Measurements from ENCODE around the gene XRCC3. TPM values are rescaled to one million over a fixed set of nuclear protein-coding genes. Genes with fewer than 3 reads are reported as not detected.

The XRCC3 gene
- total and polyA plus RNA-seq, 4 donors, result 1.7 to 14.1 (median 2.8) TPM

- no peaks in the 10 kb centered on the region for H3K9me3 ChIP-seq (ENCODE audit: control insufficient read depth in 4 of 4, low read length in 3 of 4)
- no peaks in the 10 kb centered on the region for H3K27me3 ChIP-seq (ENCODE audit: control insufficient read depth in 4 of 4, insufficient read depth in 4 of 4, low read length in 3 of 4)
- H3K4me3 ChIP-seq (ENCODE audit: low read depth in 1 of 3, low read length in 3 of 3), result no peak overlapping the region
- TF ChIP-seq FOXA1 (IDR thresholded peaks at IDR 0.05) (no peak), RAD21 (IDR thresholded peaks at IDR 0.05) (no peak), GABPA (IDR thresholded peaks at IDR 0.05 in 1 of 2, conservative IDR thresholded peaks at IDR 0.05 in 1 of 2) (no peak), NR2F2 (IDR thresholded peaks at IDR 0.05) (no peak), EGR1 (IDR thresholded peaks at IDR 0.05; ENCODE audit: low read depth in 2 of 2) (no peak), RXRA (IDR thresholded peaks at IDR 0.05) (no peak), ZBTB33 (IDR thresholded peaks at IDR 0.05) (no peak), HNF4A (conservative IDR thresholded peaks at IDR 0.05) (no peak), ATF3 (IDR thresholded peaks at IDR 0.05) (no peak), FOXA2 (IDR thresholded peaks at IDR 0.05) (no peak), TAF1 (conservative IDR thresholded peaks at IDR 0.05) (no peak), REST (IDR thresholded peaks at IDR 0.05) (no peak), JUND (IDR thresholded peaks at IDR 0.05) (no peak), SP1 (IDR thresholded peaks at IDR 0.05) (no peak), HNF4G (IDR thresholded peaks at IDR 0.05) (no peak), YY1 (IDR thresholded peaks at IDR 0.05) (no peak), CTCF (IDR thresholded peaks at IDR 0.05; ENCODE audit: low read depth, low read length, missing input control) (no peak)
- TF ChIP-seq, protein P1, sequence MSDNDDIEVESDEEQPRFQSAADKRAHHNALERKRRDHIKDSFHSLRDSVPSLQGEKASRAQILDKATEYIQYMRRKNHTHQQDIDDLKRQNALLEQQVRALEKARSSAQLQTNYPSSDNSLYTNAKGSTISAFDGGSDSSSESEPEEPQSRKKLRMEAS (IDR thresholded peaks at IDR 0.05), result no peak
- 85% methylated on average over 24 of the region's 24 CpGs for WGBS
- H3K9ac ChIP-seq (ENCODE audit: low read depth in 1 of 2, low read length in 2 of 2), result no peak overlapping the region
- H3K4me1 ChIP-seq (ENCODE audit: control insufficient read depth in 4 of 4, insufficient read depth in 4 of 4, low read length in 3 of 4), result peaks cover 2 to 37% (median 13%) of the 10 kb centered on the region in 4 donors
- peaks cover 0 to 12% (median 3%) of the 10 kb centered on the region in 4 donors for H3K36me3 ChIP-seq (ENCODE audit: control insufficient read depth in 4 of 4, insufficient read depth in 3 of 4, low read depth in 1 of 4, low read length in 3 of 4)
- no peak overlapping the region for H3K27ac ChIP-seq (ENCODE audit: low read depth in 1 of 2, low read length in 2 of 2)
- no peak for DNase-seq (ENCODE audit: low spot score)
These were observed 11.5 kb downstream of the XRCC3 start for GRCh38 chr14:103703433-103704385.

Measured in liver (tissue), 9 donors.